Karpas-422 (cell line): Measurements from ENCODE around the gene ARMC8. TPM values are rescaled to one million over a fixed set of nuclear protein-coding genes. Genes with fewer than 3 reads are reported as not detected.

Source experiments
- DNase-seq: peaks from one replicate; pipeline ENCODE4 v3.0.0-alpha.2; 2015
- H2AFZ ChIP-seq: fragments of 200-600 bp; sonication (generic); 2 replicates; pipeline ENCODE4 v1.6.1; 2014; ENCODE audit warnings: antibody characterized with exemption, low read length, mixed read lengths
- H3K27ac ChIP-seq: fragments of 200-600 bp; sonication (generic); 2 replicates; pipeline ENCODE4 v1.5.1; 2014; ENCODE audit warnings: mild to moderate bottlenecking, low read length, moderate library complexity
- H3K27me3 ChIP-seq: fragments of 200-600 bp; sonication (generic); 2 replicates; pipeline ENCODE4 v1.6.1; 2014; ENCODE audit warnings: low read length, mixed read lengths
- H3K36me3 ChIP-seq: fragments of 200-600 bp; sonication (generic); 2 replicates; pipeline ENCODE4 v1.6.1; 2014; ENCODE audit warnings: low read length, mixed read lengths; ENCODE audit not compliant: insufficient read depth
- H3K4me1 ChIP-seq: fragments of 200-600 bp; sonication (generic); 2 replicates; pipeline ENCODE4 v1.6.1; 2014; ENCODE audit warnings: mild to moderate bottlenecking, low read length, mixed read lengths
- H3K4me2 ChIP-seq: fragments of 200-600 bp; sonication (generic); 2 replicates; pipeline ENCODE4 v1.6.1; 2014; ENCODE audit warnings: low read length, low read depth, mild to moderate bottlenecking; ENCODE audit not compliant: poor library complexity, severe bottlenecking
- H3K4me3 ChIP-seq: fragments of 200-600 bp; sonication (generic); 2 replicates; pipeline ENCODE4 v1.5.1; 2014; ENCODE audit warnings: mild to moderate bottlenecking, antibody characterized with exemption, low read length, mixed read lengths
- H3K79me2 ChIP-seq: fragments of 200-600 bp; sonication (generic); 2 replicates; pipeline ENCODE4 v1.6.1; 2014; ENCODE audit warnings: mild to moderate bottlenecking, low read length, mixed read lengths
- H3K9ac ChIP-seq: fragments of 200-600 bp; sonication (generic); 2 replicates; pipeline ENCODE4 v1.6.0; 2014; ENCODE audit warnings: low read length
- H3K9me2 ChIP-seq: fragments of 200-600 bp; sonication (generic), shearing (Covaris generic); replicated peaks from 2 replicates; pipeline ENCODE4 v1.6.0; 2014; ENCODE audit warnings: mild to moderate bottlenecking, low read length, moderate library complexity; ENCODE audit not compliant: insufficient read depth
- H3K9me3 ChIP-seq: fragments of 300-700, 200-600 bp; sonication (generic); 2 replicates; pipeline ENCODE4 v1.6.1; 2014; ENCODE audit warnings: low read length, mixed read lengths
- H4K20me1 ChIP-seq: fragments of 200-600 bp; sonication (generic); 2 replicates; pipeline ENCODE4 v1.6.1; 2014; ENCODE audit warnings: mild to moderate bottlenecking, antibody characterized with exemption, low read length, low read depth; ENCODE audit not compliant: insufficient read depth
- total RNA-seq: library from RNA; depleted of rRNA; stranded (reverse); fragments of >200 nt; shearing (Covaris generic); gene quantifications from 2 replicates; pipeline ENCODE4 v1.2.3, GENCODE V29; 2014; ENCODE audit warnings: low replicate concordance

The ARMC8 gene
- total RNA-seq, 1 experiment from 2014 or later = 64.0 TPM

DNA sequence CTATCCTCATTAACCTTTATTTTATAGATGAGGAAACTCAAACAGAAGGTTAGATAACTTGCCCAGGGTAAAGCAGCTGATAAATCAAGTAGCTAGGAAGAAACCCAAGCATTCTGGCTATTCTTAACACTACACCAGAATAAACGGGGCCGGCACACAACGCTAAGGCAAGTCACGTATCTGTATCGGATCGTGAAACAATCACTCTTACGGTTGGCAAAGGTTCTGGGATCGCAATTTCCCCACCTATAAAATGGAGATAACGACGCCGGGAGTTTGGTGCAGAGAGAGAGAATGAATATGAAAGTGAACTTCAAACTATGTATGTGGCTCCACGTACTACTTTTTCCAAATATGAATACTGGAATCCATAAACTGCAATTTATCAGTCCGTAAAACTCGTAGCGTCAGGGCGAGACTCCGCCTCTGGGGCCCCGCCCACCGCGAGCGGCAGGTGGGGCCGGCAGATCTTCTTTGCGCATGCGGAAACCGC lies 252 bp upstream of the ARMC8 start:
- DNase-seq = peak; percentile 96
- H3K4me3 ChIP-seq = peak overlapping the region; percentile 80

GRCh38 chr3:138188013-138188730 lies 1.1 kb downstream of the ARMC8 start:
- peak; percentile 78 for DNase-seq
- peak overlapping the region; percentile 87 for H3K9ac ChIP-seq
- H3K9me2 ChIP-seq = no peaks in the 10 kb centered on the region
- H3K4me2 ChIP-seq = peak overlapping the region; percentile 98
- peaks cover 35% of the 10 kb centered on the region for H3K4me1 ChIP-seq
- H3K27me3 ChIP-seq = no peaks in the 10 kb centered on the region
- peaks cover 14% of the 10 kb centered on the region for H3K36me3 ChIP-seq
- peaks cover 59% of the 10 kb centered on the region for H3K79me2 ChIP-seq
- H4K20me1 ChIP-seq = peaks cover 7% of the 10 kb centered on the region; the same call in 1 of the 2 replicates
- no peaks in the 10 kb centered on the region for H3K9me3 ChIP-seq
- H3K4me3 ChIP-seq = peak overlapping the region; percentile 80
- peak overlapping the region; percentile 1; the same call in 1 of the 2 replicates for H3K27ac ChIP-seq
- H2AFZ ChIP-seq = peak overlapping the region; percentile 97; the same call in 1 of the 2 replicates

More for the DNA sequence above, 252 bp upstream of the ARMC8 start:
- no peaks in the 10 kb centered on the region for H3K9me2 ChIP-seq
- no peaks in the 10 kb centered on the region for H3K27me3 ChIP-seq
- H3K79me2 ChIP-seq = peaks cover 47% of the 10 kb centered on the region
- H3K4me2 ChIP-seq = peak overlapping the region; percentile 98
- peaks cover 35% of the 10 kb centered on the region for H3K4me1 ChIP-seq
- peak overlapping the region; percentile 97 for H2AFZ ChIP-seq
- H4K20me1 ChIP-seq = peaks cover 7% of the 10 kb centered on the region; the same call in 1 of the 2 replicates
- peak overlapping the region; percentile 87 for H3K9ac ChIP-seq
- H3K27ac ChIP-seq = peak overlapping the region; percentile 31; the same call in 1 of the 2 replicates
- peaks cover 13% of the 10 kb centered on the region for H3K36me3 ChIP-seq
- H3K9me3 ChIP-seq = no peaks in the 10 kb centered on the region

GRCh38 chr3:138195481-138195880 lies 8.4 kb downstream of the ARMC8 start:
- no peak overlapping the region for H3K4me3 ChIP-seq
- no peaks in the 10 kb centered on the region for H3K9me3 ChIP-seq
- peaks cover 20% of the 10 kb centered on the region for H3K36me3 ChIP-seq
- no peak overlapping the region for H3K9ac ChIP-seq
- no peak overlapping the region for H3K4me2 ChIP-seq
- no peak for DNase-seq
- peaks cover 27% of the 10 kb centered on the region for H4K20me1 ChIP-seq
- H3K27ac ChIP-seq = no peak overlapping the region
- H3K9me2 ChIP-seq = no peaks in the 10 kb centered on the region
- no peaks in the 10 kb centered on the region for H3K27me3 ChIP-seq
- H3K79me2 ChIP-seq = peaks cover 95% of the 10 kb centered on the region
- H3K4me1 ChIP-seq = no peaks in the 10 kb centered on the region
- H2AFZ ChIP-seq = no peak overlapping the region

DNA sequence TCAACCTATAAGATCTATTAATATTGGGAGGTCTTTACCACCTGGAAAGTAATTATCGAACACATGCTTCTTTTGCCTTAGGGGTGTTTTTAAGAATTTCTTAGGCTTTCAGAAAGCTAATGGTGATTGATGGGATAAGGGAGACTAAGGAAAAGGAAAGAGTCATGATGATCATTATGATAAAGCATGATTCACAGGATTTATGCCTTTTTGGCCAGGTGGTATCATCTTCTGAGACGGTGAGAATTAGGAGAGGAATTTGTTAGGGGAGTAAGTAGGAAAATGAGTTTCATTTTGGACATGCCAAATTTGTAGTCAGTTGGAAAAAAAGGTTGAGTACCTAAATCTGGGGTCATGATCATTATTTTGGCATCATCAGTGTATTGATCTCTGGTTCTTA lies 8.9 kb downstream of the ARMC8 start:
- no peaks in the 10 kb centered on the region for H3K9me3 ChIP-seq
- H3K4me2 ChIP-seq = no peak overlapping the region
- H3K9me2 ChIP-seq = no peaks in the 10 kb centered on the region
- peaks cover 15% of the 10 kb centered on the region for H3K36me3 ChIP-seq
- H3K4me1 ChIP-seq = no peaks in the 10 kb centered on the region
- no peak overlapping the region for H3K9ac ChIP-seq
- no peaks in the 10 kb centered on the region for H3K27me3 ChIP-seq
- no peak for DNase-seq
- H2AFZ ChIP-seq = no peak overlapping the region
- peaks cover 95% of the 10 kb centered on the region for H3K79me2 ChIP-seq
- peaks cover 27% of the 10 kb centered on the region for H4K20me1 ChIP-seq
- H3K4me3 ChIP-seq = no peak overlapping the region
- no peak overlapping the region for H3K27ac ChIP-seq

DNA sequence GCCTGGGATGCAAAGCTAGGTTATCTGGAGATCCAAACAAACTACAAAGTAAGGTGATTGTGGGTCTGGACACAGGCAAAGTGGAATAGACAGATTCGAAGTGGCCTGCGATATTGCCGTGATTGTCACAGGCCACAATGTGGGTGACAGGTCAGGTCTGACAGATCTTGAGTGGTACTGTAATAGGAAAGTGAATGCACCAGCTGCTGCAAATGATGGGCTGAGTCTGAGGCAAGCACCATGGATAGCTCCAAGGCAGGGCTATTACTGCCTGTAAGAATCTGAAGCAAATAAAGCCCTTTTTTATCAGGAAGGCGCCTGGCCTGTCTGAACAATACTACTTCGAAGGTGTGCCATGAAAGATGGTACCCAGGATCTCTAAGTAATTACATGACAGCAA lies 10.0 kb downstream of the ARMC8 start:
- Histone ChIP-seq H3K9ac (no peak overlapping the region), H3K9me2 (no peaks in the 10 kb centered on the region), H3K36me3 (peaks cover 6% of the 10 kb centered on the region; the same call in 1 of the 2 replicates), H3K4me3 (no peak overlapping the region), H4K20me1 (peaks cover 27% of the 10 kb centered on the region), H3K4me1 (no peaks in the 10 kb centered on the region), H3K9me3 (no peaks in the 10 kb centered on the region), H3K27ac (no peak overlapping the region), H3K27me3 (no peaks in the 10 kb centered on the region), H2AFZ (no peak overlapping the region), H3K79me2 (peaks cover 95% of the 10 kb centered on the region), H3K4me2 (no peak overlapping the region)
- peak; percentile 56 for DNase-seq

- DNase-seq = no peak
- no peaks in the 10 kb centered on the region for H3K27me3 ChIP-seq
- H3K36me3 ChIP-seq = peaks cover 6% of the 10 kb centered on the region; the same call in 1 of the 2 replicates
- H3K79me2 ChIP-seq = peaks cover 96% of the 10 kb centered on the region
- no peaks in the 10 kb centered on the region for H3K4me1 ChIP-seq
- no peak overlapping the region for H3K9ac ChIP-seq
- no peak overlapping the region for H2AFZ ChIP-seq
- no peaks in the 10 kb centered on the region for H3K9me3 ChIP-seq
- H3K4me2 ChIP-seq = no peak overlapping the region
- no peak overlapping the region for H3K4me3 ChIP-seq
- H3K27ac ChIP-seq = no peak overlapping the region
- H3K9me2 ChIP-seq = no peaks in the 10 kb centered on the region
- peaks cover 27% of the 10 kb centered on the region for H4K20me1 ChIP-seq
Observed at GRCh38 chr3:138197524-138197923, 10.4 kb downstream of the ARMC8 start.

DNA sequence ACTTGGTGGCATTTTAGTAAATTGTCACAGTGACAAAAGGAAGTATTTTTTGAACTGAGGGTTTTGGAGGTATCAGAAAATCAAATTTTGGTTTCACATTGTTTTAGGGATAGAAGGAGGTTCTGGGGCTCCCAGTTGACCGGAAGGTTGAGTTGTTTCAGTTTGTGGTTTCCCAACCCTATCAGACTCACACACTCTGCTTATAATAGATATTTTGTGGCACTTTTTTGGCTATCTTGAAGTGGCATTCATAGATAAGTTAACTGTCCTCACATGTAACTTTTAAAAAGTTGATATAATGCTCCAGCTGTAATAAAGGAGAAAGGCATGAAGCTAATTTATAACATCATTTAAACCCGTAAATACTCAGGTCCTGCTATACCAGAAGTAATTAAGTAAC lies 12.8 kb downstream of the ARMC8 start:
- Histone ChIP-seq H3K4me2 (no peak overlapping the region), H2AFZ (no peak overlapping the region), H3K4me1 (no peaks in the 10 kb centered on the region), H3K27ac (no peak overlapping the region), H3K79me2 (peaks cover 99% of the 10 kb centered on the region), H3K9me2 (no peaks in the 10 kb centered on the region), H3K36me3 (peaks cover 15% of the 10 kb centered on the region), H3K4me3 (no peak overlapping the region), H4K20me1 (peaks cover 27% of the 10 kb centered on the region), H3K9me3 (no peaks in the 10 kb centered on the region), H3K27me3 (no peaks in the 10 kb centered on the region), H3K9ac (no peak overlapping the region)
- no peak for DNase-seq

GRCh38 chr3:138200424-138200823 lies 13.3 kb downstream of the ARMC8 start:
- H4K20me1 ChIP-seq = peaks cover 26% of the 10 kb centered on the region
- no peak overlapping the region for H2AFZ ChIP-seq

More at GRCh38 chr3:138200424-138200823, 13.3 kb downstream of the ARMC8 start:
- no peak for DNase-seq
- Histone ChIP-seq H3K9ac (no peak overlapping the region), H3K9me3 (no peaks in the 10 kb centered on the region), H3K27ac (no peak overlapping the region), H3K4me3 (no peak overlapping the region), H3K36me3 (peaks cover 13% of the 10 kb centered on the region), H3K9me2 (no peaks in the 10 kb centered on the region), H3K4me2 (no peak overlapping the region), H3K79me2 (peaks cover 99% of the 10 kb centered on the region), H3K4me1 (no peaks in the 10 kb centered on the region), H3K27me3 (no peaks in the 10 kb centered on the region)
